Measurements from ENCODE around the gene RBPJ.
"Not testable (repeated sequence)": the region's sequence is repeated elsewhere in the genome, so short reads cannot be mapped to it uniquely, and the experiment has no call there.

Gene RBPJ

DNA sequence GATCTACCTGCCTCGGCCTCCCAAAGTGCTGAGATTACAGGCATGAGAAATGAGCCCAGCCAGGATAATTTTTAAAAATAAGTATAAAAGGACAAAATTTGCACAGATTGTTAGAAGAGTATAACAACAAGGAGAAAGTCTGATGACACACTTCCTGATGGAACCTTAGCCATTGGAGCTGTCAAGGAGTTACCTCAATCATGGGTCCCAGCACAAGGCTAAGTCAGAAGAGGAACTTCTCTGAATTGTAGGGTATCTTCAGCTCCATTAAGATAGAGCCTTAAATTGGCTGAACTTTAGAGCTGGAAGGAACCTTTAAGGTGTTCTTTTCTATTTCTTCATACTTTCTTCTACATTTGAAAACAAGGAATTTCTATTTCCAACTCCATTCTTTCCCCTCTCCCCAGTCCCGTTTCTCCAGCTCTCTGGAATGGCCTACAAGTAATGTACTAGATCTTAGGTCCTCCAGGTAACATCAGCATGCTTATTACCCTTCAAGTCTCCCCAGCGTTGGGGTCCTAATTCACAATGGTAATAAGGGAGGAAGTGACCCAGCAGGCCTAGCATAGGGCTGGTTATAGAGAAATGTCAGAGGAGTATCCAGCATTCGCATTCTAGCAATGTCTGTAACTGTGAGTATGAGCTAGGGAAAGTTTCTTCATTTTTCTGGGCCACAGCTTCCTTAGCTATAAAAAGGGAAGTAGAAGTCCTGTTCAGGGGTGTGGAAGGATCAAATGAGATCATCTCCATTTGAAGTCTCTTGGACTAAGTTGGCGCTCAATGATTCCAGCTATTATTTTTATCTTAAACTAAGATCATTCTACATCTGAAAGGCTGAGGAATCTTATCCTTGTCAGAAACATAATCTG is 18.5 kb upstream of the RBPJ start:
- DNase-seq (ENCODE audit: low read depth, low spot score): no peak

DNA sequence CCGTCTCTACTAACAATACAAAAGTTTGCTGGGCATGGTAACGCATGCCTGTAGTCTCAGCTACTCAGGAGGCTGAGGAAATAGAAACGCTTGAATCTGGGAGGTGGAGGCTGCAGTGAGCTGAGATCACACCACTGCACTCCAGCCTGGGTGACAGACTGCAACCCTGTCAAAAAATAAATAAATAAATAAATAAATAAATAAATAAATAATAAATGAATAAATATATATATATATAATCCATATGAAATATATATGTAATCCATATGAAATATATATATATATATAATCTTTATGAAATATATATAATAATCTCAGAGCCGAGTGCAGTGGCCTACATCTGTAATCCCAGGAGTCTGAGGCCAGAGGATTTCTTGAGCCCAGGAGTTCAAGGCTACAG is 17.8 kb upstream of the RBPJ start:
- DNase-seq (ENCODE audit: low read depth, low spot score): no peak

DNA sequence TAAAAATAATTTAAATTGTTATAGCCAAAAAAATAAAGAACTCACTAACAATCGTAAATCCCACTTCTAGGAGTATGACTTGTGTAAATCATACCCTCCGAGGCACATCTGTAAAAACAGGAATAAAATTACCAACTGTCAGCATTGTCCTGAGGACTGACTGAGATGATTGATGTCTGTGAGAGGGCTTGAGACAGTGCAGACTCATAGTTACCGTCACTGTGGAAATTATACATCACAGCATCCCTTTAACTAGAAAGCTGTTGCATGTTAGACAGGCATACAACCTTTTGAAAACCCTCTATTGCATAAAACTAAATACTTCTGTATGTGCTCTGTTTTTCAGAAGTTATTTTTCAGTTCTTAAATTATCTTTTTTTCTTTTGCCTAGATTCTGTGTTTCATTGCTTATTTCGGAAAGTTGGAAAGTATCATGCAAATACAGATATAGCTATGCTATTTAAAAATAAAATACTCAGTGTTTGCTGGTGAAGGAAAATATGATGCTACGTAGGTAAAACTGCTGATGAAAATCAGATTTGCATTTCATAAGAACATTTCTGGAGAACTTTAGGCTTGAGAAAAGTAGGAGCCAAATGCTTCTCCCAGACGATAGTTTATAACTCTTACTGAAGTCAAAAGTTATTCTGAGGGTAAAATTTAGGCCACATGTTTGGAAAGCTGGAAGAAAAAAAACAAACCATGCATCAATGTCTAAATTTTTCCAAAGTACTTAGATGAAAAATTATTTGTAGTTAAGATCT is 13.6 kb upstream of the RBPJ start:
- DNase-seq (ENCODE audit: low read depth, low spot score): no peak

DNA sequence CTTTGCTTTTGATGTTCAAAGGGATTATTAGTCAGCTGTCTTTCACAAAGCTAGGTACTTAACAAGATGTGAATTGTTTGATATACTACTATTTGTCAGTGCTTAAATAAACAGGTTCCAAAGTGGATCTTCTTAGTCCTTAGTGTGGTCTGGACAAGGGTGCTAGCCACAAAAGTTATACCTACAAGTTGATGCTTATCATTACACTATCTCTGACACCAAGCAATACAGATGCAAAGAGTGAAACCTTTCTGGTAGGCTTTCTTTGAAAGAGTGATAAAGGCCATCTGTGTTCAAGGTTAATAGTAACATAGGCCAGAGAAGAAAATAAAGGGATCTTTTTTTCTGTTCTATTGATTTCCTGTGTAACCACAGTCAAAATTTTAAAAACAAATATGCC is 12.2 kb upstream of the RBPJ start:
- DNase-seq (ENCODE audit: low read depth, low spot score): no peak

DNA sequence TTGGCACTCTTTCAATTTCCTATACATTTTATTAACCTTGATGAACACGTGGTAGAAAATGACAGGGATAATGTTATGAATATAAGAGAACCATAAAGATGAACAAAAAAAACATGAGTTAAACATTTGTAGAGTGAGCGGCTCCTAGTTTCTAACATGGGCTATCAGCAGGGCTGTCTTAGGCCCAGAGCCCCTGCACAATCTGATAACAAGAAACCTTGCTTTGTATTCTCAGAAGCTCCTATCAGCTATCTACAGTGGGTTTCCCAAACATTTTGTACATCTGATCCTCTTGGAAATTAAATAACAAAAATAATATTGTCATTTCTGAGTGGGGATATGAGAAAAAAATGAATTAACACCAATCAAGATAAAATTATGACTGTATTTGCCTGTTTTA is 10.6 kb upstream of the RBPJ start:
- DNase-seq (ENCODE audit: low read depth, low spot score): no peak

DNA sequence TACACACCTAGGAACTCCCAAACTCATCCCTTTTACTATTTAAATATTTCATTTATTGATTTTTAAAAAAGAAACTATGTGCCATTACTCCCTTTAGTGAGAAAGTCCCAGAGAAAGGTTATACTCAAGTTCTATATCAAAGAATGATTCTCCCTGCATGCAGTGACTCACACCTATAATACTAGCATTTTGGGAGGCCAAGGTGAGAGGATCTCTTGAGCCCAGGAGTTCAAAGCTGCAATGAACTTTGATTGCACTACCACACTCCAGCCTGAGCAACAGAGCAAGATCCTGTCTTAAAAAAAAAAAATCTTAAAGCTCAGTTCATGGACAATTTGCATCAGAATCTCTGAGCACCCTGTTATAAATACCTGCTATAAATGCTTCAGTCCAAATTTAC is 9.2 kb upstream of the RBPJ start:
- no peak for DNase-seq (ENCODE audit: low read depth, low spot score)

DNA sequence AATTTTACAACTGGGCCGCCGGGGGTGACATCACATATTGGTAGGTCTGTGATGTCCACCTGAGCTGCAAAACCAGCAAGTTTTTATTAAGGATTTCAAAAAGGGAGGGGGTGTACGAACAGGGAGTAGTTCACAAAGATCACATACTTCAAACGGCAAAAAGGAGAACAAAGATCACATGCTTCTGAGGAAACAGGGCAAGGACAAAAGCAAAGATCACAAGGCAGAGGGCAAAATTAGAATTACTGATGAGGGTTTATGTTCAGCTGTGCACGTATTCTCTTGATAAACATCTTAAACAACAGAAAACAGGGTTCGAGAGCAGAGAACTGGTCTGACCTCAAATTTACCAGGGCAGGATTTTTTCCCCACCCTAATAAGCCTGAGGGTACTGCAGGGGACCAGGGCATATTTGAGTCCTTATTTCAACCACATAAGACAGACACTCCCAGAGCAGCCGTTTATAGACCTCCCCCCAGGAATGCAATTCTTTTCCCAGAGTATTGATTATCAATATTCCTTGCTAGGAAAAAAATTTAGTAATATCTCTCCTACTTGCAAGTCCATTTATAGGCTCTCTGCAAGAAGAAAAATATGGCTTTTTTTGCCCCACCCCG is 5.4 kb upstream of the RBPJ start:
- not testable (repeated sequence) for DNase-seq (ENCODE audit: low read depth, low spot score)

DNA sequence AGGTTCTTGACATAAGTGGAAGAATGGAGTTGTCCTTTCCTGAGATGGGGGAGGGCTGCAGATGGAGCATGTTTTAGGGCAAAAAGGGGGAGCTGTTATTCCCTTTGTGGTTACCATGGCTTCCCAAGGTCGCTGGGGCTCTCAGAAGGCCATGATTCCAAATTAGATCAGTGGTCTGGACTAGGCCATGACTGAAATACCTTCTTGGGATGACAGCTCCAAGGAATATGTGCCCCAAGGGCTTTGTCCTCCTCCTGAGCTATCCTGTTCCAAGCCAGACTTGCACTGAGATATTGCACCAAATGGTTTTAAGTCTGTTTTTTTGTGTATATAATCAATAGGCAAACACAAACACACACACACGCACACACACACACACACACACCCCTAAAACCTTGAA is 3.0 kb upstream of the RBPJ start:
- no peak for DNase-seq (ENCODE audit: low read depth, low spot score)

DNA sequence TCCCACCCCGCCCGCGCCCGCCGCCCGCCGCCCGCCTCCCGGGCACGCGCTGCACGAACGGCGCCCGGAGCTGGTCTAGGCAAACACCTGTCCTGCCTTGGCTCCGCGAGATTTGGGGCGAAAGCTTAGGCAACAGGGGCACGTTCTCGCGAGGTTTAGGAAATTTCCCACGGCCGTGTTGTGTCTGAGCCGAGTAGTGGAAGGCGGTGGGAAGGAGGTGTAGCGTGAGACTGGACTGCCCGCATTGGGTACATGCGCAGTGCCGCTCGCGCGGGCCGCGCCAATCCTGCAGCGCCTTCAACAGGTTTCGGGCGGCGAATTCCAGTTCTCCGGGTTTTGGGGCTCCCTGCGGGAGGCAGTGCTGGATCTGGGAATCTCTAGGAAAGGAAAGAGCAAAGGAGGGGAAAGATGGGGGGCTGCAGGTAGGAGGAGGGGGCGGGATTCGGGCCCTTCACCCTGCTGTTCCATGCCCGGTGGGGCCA is 1.3 kb upstream of the RBPJ start:
- peak; percentile 98 for DNase-seq (ENCODE audit: low read depth, low spot score)

DNA sequence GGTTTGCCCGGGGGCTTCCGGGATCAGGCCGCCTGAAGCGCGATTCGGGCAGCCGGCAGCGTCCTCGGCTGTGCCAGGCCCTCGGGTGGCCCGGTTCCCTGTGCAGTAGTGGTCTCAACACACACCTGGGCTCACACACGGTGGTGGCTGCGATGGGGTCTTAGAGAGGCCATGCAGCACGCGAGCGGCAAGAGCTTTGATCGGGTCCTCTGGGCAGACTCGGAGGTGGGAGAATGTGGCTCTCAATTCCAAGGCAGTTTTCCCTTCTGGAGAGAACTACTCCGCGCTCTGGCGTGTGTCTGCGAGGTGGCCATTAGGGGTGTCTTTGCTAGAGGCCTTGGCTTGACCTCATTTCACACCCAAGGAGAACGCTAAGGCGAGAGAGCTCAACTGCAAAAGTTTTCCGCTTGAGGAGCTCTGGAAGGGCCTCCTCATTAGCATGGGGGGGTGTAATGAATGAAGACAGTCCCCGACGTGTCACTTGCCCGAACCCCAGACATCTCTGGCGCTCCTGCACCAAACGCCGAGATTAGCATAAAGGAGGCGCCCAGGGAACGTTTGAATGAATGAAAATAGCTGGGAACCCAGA is 771 bp upstream of the RBPJ start:
- DNase-seq (ENCODE audit: low read depth, low spot score): no peak

DNA sequence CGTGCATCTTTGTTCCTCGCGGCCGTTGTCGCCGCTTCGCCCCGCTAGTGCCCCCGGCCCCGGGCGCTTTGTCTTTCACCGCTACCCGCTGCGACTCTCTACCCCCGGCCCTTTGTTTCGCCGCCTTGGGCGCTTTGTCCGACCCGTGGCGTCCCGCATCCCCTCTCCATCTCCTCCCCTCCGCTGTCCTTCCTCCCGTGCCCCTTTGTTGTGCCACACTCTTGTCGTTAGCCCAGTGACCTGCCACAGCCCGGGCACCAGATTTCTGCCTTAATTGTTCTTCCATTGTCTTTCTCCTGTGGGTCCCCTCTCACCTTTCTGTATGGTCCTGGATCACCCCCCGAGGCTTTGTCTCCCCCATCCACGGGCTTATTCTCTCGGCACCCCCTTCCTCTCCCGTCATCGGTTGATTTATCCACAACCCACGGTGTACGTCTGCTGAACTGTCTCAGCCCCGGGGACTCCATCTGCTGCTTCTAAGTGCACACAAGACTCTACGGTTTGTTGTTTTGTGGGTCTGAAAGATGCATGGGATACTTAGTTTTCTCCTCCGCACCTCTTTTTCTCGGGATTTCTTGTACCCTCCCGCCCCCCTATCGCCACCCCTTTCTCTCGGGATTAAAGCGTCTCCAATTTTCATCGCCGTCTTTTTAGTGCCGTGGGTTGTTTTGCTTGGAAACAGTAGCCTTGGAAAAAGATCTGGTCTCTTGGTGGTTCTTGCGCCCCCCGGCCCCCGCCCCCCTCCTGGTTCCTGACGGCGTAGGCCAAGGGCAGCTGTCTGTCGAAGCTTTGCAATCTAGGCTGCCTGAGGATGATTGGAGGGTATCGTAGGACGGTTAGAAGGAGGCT is 783 bp downstream of the RBPJ start:
- peak; percentile 62 for DNase-seq (ENCODE audit: low read depth, low spot score)

DNA sequence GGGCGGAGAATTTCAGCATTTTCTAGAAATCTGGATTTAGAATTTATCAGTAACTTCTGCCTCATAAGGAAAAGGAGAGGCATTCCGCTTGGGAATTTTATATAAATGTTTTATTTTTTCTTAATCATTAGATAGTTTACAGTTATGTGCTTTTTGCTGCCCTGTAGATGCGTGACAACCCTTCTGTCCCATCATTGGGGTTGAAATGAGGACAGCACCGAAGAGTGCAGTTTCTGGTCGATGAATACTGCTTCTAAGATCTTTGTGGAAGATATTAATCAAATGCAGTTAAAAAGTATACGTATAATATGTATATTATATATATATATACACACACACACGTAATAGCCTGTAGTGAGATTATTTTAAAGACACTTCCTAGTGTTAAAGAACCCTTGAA is 1.5 kb downstream of the RBPJ start:
- no peak for DNase-seq (ENCODE audit: low read depth, low spot score)

DNA sequence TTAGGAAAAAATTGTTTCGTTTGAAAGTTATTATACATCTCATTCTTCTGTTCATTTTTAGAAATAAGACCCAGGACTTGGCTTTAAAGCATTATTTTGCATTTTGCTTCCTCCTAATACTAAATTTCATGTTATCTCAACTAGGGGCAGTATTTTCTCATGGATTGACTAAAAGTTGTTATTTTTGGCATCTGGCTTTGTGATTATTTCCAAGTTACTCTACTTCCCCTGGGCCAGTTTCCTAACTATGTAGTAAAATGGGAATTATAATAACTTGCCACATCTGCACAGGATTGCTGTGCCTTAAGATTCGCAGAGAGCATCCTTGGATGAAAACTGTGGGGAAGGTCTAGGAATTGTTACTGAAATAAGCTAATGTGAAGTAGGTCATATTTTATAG is 3.0 kb downstream of the RBPJ start:
- DNase-seq (ENCODE audit: low read depth, low spot score): no peak

DNA sequence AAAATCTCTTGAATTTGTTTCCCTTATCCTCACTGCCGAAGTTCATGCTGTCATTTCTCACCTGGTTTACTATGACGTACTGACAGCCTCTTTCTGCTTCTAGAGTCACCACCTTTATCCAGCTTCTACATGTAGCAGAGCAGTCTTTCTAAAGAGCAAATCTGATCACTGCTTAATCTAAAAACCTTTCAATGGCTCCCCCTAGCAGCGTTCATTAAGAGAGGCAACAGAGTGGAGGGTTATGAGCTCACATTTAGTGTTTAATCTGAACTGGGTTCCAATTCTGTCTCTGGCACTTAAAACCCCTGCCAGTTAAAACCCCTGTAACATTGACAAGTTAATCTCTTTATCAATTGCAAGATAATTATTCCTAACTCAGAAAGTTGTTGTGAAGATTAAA is 4.4 kb downstream of the RBPJ start:
- DNase-seq (ENCODE audit: low read depth, low spot score): no peak

DNA sequence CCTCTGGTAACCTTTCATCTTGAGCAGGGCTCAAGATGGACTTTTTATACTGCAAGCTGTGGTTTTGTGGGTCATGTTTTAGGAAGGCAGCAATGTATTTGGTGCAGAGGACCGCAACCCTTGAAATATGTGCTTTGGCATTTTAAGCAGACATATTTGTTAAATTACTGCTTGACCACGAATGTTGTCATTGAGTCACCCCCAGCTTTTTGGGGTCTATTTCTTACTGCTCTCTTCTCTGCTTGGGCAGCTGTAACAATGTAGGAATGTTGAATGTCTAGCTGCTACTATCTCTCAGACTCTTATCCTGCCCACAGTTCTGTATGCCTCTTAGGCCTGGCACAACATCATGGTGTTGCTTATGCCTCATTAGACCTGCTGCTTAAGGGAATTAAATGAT is 6.0 kb downstream of the RBPJ start:
- DNase-seq (ENCODE audit: low read depth, low spot score): no peak

DNA sequence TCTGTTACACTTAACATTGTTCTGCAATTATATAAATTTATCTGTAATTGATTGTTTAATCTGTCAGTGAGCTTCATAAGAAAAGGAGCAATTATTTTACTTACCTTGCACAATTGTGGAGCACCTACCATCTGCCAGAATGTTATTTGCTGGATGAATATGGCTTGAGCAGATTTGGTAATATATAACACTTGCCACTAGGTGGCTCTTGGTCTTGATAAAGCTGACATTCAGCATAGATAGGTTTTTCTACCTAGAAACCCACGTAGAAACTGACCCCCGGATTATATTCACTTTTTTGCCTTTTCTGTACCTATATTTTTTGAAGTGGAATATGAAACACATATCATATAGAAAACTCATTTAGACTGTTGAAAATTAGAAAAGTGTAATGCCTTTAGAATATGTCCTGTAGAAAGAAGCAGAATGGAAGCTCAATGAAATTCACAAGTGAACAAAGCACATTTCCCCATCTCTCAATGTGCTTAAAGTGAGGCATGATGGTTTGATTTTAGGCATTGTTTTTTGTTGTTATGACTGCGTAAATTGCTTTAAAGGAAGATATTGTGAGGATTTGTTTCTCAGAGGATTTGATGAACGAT is 9.5 kb downstream of the RBPJ start:
- DNase-seq (ENCODE audit: low read depth, low spot score): no peak

DNA sequence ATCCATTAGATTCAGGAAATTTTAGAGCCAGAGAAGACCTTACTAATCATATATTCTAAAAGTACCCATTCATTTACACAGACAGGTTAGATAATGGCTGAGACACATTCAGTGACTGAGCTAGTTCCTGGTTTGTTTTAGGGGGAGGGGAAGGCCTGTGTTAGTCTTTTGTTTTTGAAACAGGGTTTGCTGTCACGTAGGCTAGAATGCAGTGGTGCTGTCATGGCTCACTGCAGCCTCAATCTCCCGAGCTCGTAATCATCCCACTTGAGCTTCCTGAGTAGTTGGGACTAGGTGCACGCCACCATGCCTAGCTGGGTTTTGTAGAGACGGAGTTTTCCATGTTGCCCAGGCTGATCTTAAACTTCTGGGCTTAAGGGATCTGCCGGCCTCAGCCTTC is 10.1 kb downstream of the RBPJ start:
- peak; percentile 62 for DNase-seq (ENCODE audit: low read depth, low spot score)

DNA sequence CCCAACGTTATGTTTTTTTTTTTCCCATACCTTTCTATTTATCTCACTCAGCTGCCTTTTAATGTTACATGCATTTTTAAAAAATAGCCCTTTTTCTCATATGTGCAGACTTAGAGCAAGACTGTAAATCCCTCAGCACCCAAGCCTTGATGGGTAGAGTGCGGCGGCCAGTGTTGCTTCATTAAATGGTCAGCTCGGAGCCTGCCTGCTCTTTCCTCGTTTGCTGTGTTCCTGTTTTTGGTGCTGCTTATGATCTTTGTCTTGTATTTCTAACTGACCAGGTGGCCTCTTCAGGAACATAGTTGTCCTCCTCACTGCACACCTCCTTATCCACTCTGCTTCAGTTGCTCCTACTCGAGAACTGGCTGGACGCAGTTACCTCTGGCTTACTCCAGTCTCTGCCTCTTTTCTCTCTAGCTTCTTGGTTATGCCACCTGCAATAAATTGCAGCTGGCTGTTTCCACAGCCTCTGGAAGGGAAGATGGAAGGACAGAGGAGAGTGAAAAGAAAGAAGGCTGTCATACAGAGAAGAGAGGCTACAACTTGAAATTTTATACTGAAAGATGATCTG is 10.7 kb downstream of the RBPJ start:
- DNase-seq (ENCODE audit: low read depth, low spot score): no peak

DNA sequence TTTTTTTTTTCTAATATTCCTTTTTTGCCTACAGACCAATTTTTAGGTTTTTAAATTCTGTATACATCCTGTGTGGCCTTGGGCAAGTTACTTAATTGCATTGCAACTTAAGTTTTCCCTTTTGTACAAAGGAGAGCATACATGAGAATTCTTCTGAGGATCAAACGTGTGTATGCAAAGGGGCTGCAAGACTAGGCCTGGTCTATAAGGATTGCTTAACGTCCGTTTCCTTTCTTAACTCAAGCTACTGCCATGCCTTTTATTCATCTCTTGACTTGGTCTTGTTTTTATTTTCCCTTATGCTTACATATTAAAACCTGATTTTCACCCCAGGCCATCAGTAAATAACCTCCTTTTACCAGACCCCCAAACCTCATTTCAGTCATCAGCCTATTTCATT is 13.6 kb downstream of the RBPJ start:
- no peak for DNase-seq (ENCODE audit: low read depth, low spot score)

DNA sequence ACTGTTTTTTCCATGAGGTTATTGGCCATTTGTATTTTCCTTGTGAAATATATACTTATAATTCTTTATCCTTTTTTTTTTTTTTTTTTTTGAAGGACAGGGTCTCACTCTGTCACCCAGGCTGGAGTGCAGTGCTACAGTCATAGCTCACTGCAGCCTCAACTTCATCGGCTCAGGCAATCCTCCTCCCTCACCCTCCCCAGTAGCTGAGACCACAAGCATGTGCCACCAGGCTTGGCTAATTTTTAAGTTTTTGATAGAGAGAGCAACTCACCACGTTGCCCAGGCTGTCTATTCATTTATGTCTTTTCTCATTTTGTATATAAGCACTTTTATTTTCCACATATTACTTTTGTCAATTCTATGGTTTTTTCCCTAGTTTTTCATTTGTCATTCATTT is 16.8 kb downstream of the RBPJ start:
- DNase-seq (ENCODE audit: low read depth, low spot score): no peak
